Measurements from ENCODE around the gene ETS1. TPM values are rescaled to one million over a fixed set of nuclear protein-coding genes. Genes with fewer than 3 reads are reported as not detected.
A peak's percentile ranks its signal among the peaks of the same experiment; 100 is the strongest.

Gene ETS1
- total RNA-seq, 6 experiments from 2014 or later: 14.2 to 37.2 (median 23.3) TPM

DNA sequence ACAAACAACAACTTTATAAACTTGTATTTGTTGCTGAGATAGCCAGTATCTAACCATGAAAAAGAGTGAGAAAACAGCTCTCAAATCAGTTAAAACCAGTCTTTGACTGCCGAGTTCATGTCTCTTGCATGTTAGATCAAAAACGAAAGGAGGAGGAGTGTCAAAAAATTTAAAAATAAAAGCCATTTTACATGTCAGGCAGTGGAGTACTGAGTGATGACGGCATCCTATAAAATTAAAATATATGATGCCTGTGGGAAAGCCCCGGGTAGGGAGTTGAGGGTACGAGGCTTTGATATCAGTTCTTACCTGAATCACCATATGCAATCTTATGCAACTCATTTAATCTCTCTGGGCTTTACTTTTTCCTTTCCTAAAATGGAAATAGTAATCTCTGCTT is 117.3 kb downstream of the ETS1 start:
- TF ChIP-seq POLR2A (IDR thresholded peaks at IDR 0.05): no peak
- TF ChIP-seq, protein P1, sequence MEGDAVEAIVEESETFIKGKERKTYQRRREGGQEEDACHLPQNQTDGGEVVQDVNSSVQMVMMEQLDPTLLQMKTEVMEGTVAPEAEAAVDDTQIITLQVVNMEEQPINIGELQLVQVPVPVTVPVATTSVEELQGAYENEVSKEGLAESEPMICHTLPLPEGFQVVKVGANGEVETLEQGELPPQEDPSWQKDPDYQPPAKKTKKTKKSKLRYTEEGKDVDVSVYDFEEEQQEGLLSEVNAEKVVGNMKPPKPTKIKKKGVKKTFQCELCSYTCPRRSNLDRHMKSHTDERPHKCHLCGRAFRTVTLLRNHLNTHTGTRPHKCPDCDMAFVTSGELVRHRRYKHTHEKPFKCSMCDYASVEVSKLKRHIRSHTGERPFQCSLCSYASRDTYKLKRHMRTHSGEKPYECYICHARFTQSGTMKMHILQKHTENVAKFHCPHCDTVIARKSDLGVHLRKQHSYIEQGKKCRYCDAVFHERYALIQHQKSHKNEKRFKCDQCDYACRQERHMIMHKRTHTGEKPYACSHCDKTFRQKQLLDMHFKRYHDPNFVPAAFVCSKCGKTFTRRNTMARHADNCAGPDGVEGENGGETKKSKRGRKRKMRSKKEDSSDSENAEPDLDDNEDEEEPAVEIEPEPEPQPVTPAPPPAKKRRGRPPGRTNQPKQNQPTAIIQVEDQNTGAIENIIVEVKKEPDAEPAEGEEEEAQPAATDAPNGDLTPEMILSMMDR (IDR thresholded peaks at IDR 0.05): no peak
- no peak overlapping the region for H3K27ac ChIP-seq
- peaks cover 0 to 7% (median 0%) of the 10 kb centered on the region in 4 donors for H3K4me1 ChIP-seq
- ATAC-seq (no peak), DNase-seq (no peak)
- no peaks in the 10 kb centered on the region for H3K27me3 ChIP-seq
- H3K4me3 ChIP-seq: no peak overlapping the region
- H3K36me3 ChIP-seq: no peaks in the 10 kb centered on the region
- WGBS (ENCODE audit: insufficient coverage, low coverage, low lambda C conversion rate, missing lambda C conversion rate): 49% methylated on average over 5 of the region's 5 CpGs
- H3K9me3 ChIP-seq: no peaks in the 10 kb centered on the region
- intact Hi-C loops (cut with DNase I): no loop called here

GRCh38 chr11:128469220-128469619 is 118.1 kb downstream of the ETS1 start:
- Histone ChIP-seq H3K27ac (peak overlapping the region in 1 of 3 donors; percentile 2), H3K27me3 (no peaks in the 10 kb centered on the region), H3K4me1 (peaks cover 0 to 7% (median 0%) of the 10 kb centered on the region in 4 donors), H3K36me3 (no peaks in the 10 kb centered on the region), H3K4me3 (no peak overlapping the region), H3K9me3 (no peaks in the 10 kb centered on the region)
- intact Hi-C loops (cut with DNase I): no loop called here
- TF ChIP-seq, protein P1 (IDR thresholded peaks at IDR 0.05): no peak
- TF ChIP-seq POLR2A (IDR thresholded peaks at IDR 0.05): no peak
- no peak for ATAC-seq
- no peak for DNase-seq
- 51% methylated on average over 3 of the region's 4 CpGs for WGBS (ENCODE audit: insufficient coverage, low coverage, low lambda C conversion rate, missing lambda C conversion rate)

GRCh38 chr11:128468111-128468510 is 119.2 kb downstream of the ETS1 start:
- no peaks in the 10 kb centered on the region for H3K27me3 ChIP-seq
- H3K36me3 ChIP-seq: peaks cover 0 to 6% (median 0%) of the 10 kb centered on the region in 4 donors
- TF ChIP-seq, protein P1 (IDR thresholded peaks at IDR 0.05): no peak
- TF ChIP-seq POLR2A (IDR thresholded peaks at IDR 0.05): no peak
- ATAC-seq: no peak
- no peak overlapping the region for H3K4me3 ChIP-seq
- peak overlapping the region in 1 of 3 donors; percentile 69 for H3K27ac ChIP-seq
- WGBS (ENCODE audit: insufficient coverage, low coverage, low lambda C conversion rate, missing lambda C conversion rate): 33% methylated on average over 1 of the region's 1 CpG
- H3K9me3 ChIP-seq: no peaks in the 10 kb centered on the region
- DNase-seq: no peak
- intact Hi-C loops (cut with DNase I): no loop called here
- no peaks in the 10 kb centered on the region for H3K4me1 ChIP-seq

DNA sequence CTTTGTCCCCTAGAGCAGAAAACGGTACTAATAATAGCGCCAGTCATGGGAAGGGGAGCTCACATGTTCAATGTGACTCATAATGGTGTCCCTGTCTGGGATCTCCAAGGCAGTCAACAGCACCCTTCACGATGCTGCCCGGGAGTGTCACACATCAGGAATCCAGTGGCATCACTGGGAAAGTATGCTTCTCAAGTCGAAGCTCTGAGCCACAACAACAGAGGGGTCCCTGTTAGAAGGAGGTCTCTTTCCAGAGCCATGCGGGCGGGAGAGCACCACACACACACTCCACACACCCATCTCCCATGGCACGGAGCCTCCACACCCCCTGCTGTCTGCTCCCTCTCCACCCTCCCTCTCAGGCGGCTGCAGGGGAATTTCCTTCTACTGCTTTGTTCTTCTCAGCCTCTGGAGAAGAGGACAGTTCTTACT is 119.7 kb downstream of the ETS1 start:
- DNase-seq: no peak
- H3K27me3 ChIP-seq: no peaks in the 10 kb centered on the region
- peak overlapping the region in 1 of 3 donors; percentile 69 for H3K27ac ChIP-seq
- H3K9me3 ChIP-seq: no peaks in the 10 kb centered on the region
- WGBS (ENCODE audit: insufficient coverage, low coverage, low lambda C conversion rate, missing lambda C conversion rate): 43% methylated on average over 4 of the region's 9 CpGs
- peaks cover 0 to 9% (median 0%) of the 10 kb centered on the region in 4 donors for H3K36me3 ChIP-seq
- no peak overlapping the region for H3K4me3 ChIP-seq
- no peak for TF ChIP-seq POLR2A (IDR thresholded peaks at IDR 0.05)
- TF ChIP-seq, protein P1 (IDR thresholded peaks at IDR 0.05): no peak
- peak; percentile 5 to 29 (median 17) for ATAC-seq
- intact Hi-C loops (cut with DNase I): no loop called here
- H3K4me1 ChIP-seq: no peaks in the 10 kb centered on the region

- 75% methylated on average over 2 of the region's 6 CpGs for WGBS (ENCODE audit: insufficient coverage, low coverage, low lambda C conversion rate, missing lambda C conversion rate)
- ATAC-seq (no peak), DNase-seq (no peak)
- Histone ChIP-seq H3K27ac (peak overlapping the region in 2 of 3 donors; percentile 36 to 69), H3K4me3 (no peak overlapping the region), H3K36me3 (peaks cover 0 to 9% (median 2%) of the 10 kb centered on the region in 4 donors), H3K27me3 (no peaks in the 10 kb centered on the region), H3K4me1 (no peaks in the 10 kb centered on the region), H3K9me3 (no peaks in the 10 kb centered on the region)
- TF ChIP-seq, protein P1 (IDR thresholded peaks at IDR 0.05): no peak
- no peak for TF ChIP-seq POLR2A (IDR thresholded peaks at IDR 0.05)
- intact Hi-C loops (cut with DNase I): no loop called here
These were observed 120.3 kb downstream of the ETS1 start for GRCh38 chr11:128467041-128467440.
